AG04449 (cell line): ENCODE results near the gene FGF19.

ENCODE experiments used
- CTCF ChIA-PET: fragments of 350-600 bp; formaldehyde crosslinking; extraction: SDS; loops from one replicate; lab custom pipeline; 2021; ENCODE audit warnings: antibody characterized with exemption; lab: Yijun Ruan, JAX
- POLR2A ChIA-PET: fragments of 400-600, 350-600 bp; formaldehyde crosslinking; extraction: SDS; loops from one replicate; lab custom pipeline; 2020; ENCODE audit warnings: antibody characterized with exemption, inconsistent platforms; lab: Yijun Ruan, JAX
- DNase-seq: peaks from one replicate; pipeline ENCODE4 v3.0.0-alpha.2; 2010; ENCODE audit warnings: low read depth, low spot score
- H3K4me3 ChIP-seq: 2 replicates; pipeline ENCODE4 v1.5.1; 2011; ENCODE audit warnings: low read depth, mild to moderate bottlenecking, control low read depth, low read length
- CTCF ChIP-seq: IDR thresholded peaks from one replicate; pipeline ENCODE4 v1.5.1; 2011; ENCODE audit warnings: mild to moderate bottlenecking, moderate library complexity, low read length, control low read depth, inconsistent platforms; ENCODE audit not compliant: insufficient read depth; ENCODE audit errors: missing control alignments

Gene FGF19

GRCh38 chr11:69702239-69702691 lies 1.6 kb downstream of the FGF19 start:
- ChIA-PET POLR2A (no interaction called here), CTCF (no interaction called here)
- no peak for DNase-seq
- H3K4me3 ChIP-seq = no peak overlapping the region
- no peak for TF ChIP-seq CTCF

- DNase-seq = no peak
- no peak overlapping the region for H3K4me3 ChIP-seq
- TF ChIP-seq CTCF = no peak
- CTCF ChIA-PET = interaction anchor here (1.0 kb wide), 1 partner anchor 188 kb away, joined by 3 read pairs; no protein-coding TSS in a partner anchor
- POLR2A ChIA-PET = no interaction called here
Measured at GRCh38 chr11:69700278-69701140, 3.3 kb downstream of the FGF19 start.

- no peak overlapping the region for H3K4me3 ChIP-seq
- no peak for DNase-seq
- TF ChIP-seq CTCF = no peak
- CTCF ChIA-PET = interaction anchor here (0.9 to 1.1 kb wide), 2 partner anchors 9 to 13 kb away, joined by 3 to 4 read pairs; no protein-coding TSS in a partner anchor
- POLR2A ChIA-PET = no interaction called here
Measured at GRCh38 chr11:69699213-69699612, 4.6 kb downstream of the FGF19 start.

GRCh38 chr11:69698362-69698761 lies 5.5 kb downstream of the FGF19 start:
- H3K4me3 ChIP-seq = no peak overlapping the region
- CTCF ChIA-PET = interaction anchor here (1.1 kb wide), 1 partner anchor 12 kb away, joined by 3 read pairs; no protein-coding TSS in a partner anchor
- POLR2A ChIA-PET = no interaction called here
- no peak for DNase-seq
- TF ChIP-seq CTCF = no peak

GRCh38 chr11:69697861-69698260 lies 6.0 kb downstream of the FGF19 start:
- CTCF ChIA-PET = no interaction called here
- TF ChIP-seq CTCF = no peak
- POLR2A ChIA-PET = no interaction called here
- H3K4me3 ChIP-seq = no peak overlapping the region
- no peak for DNase-seq

GRCh38 chr11:69697469-69697843 lies 6.4 kb downstream of the FGF19 start:
- CTCF ChIA-PET = no interaction called here
- POLR2A ChIA-PET = no interaction called here
- DNase-seq = no peak
- no peak for TF ChIP-seq CTCF
- H3K4me3 ChIP-seq = no peak overlapping the region
